ENCODE measurements around the gene SERPINA5. TPM values are rescaled to one million over a fixed set of nuclear protein-coding genes. Genes with fewer than 3 reads are reported as not detected.

Gene SERPINA5
- total and polyA plus RNA-seq, 10 donors, result 11.5 to 216 (median 135) TPM

- H3K36me3 ChIP-seq, result no peaks in the 10 kb centered on the region
- peaks cover 0 to 6% (median 0%) of the 10 kb centered on the region in 8 donors for H3K9me3 ChIP-seq
- no peak for TF ChIP-seq POLR2A (IDR thresholded peaks at IDR 0.05)
- no peak for TF ChIP-seq POLR2AphosphoS5 (IDR thresholded peaks at IDR 0.05)
- no peak for TF ChIP-seq CTCF (IDR thresholded peaks at IDR 0.05 in 8 of 11, conservative IDR thresholded peaks at IDR 0.05 in 3 of 11)
- H3K27me3 ChIP-seq (replicated peaks in 1 of 7), result peaks cover 0 to 20% (median 0%) of the 10 kb centered on the region in 7 donors
- WGBS, 5 donors, result 72 to 85% (median 81%) methylated on average over 5 of the region's 5 CpGs
- DNase-seq, result no peak
- H3K27ac ChIP-seq, result no peak overlapping the region
- H3K4me3 ChIP-seq, result no peak overlapping the region
- no peaks in the 10 kb centered on the region for H3K4me1 ChIP-seq
- intact Hi-C loops (cut with DNase I; ENCODE audit: low total_unique reads), result no loop called here
Observed at GRCh38 chr14:94562022-94562421, 19.2 kb upstream of the SERPINA5 start.

GRCh38 chr14:94562941-94563883 lies 18.0 kb upstream of the SERPINA5 start:
- Histone ChIP-seq H3K9me3 (no peaks in the 10 kb centered on the region), H3K27ac (no peak overlapping the region), H3K4me1 (no peaks in the 10 kb centered on the region), H3K27me3 (replicated peaks in 1 of 7) (peaks cover 0 to 20% (median 0%) of the 10 kb centered on the region in 7 donors), H3K36me3 (no peaks in the 10 kb centered on the region), H3K4me3 (no peak overlapping the region)
- DNase-seq, result peak; percentile 50
- TF ChIP-seq CTCF (IDR thresholded peaks at IDR 0.05 in 8 of 11, conservative IDR thresholded peaks at IDR 0.05 in 3 of 11) (no peak), POLR2AphosphoS5 (IDR thresholded peaks at IDR 0.05) (no peak), POLR2A (IDR thresholded peaks at IDR 0.05) (no peak)
- intact Hi-C loops (cut with DNase I; ENCODE audit: low total_unique reads), result no loop called here
- 88 to 95% (median 89%) methylated on average over 16 of the region's 16 CpGs for WGBS, 5 donors

GRCh38 chr14:94564381-94564780 lies 16.8 kb upstream of the SERPINA5 start:
- Histone ChIP-seq H3K27ac (no peak overlapping the region), H3K27me3 (replicated peaks in 1 of 7) (peaks cover 0 to 20% (median 0%) of the 10 kb centered on the region in 7 donors), H3K4me1 (no peaks in the 10 kb centered on the region), H3K36me3 (no peaks in the 10 kb centered on the region), H3K9me3 (no peaks in the 10 kb centered on the region), H3K4me3 (no peak overlapping the region)
- TF ChIP-seq CTCF (IDR thresholded peaks at IDR 0.05 in 8 of 11, conservative IDR thresholded peaks at IDR 0.05 in 3 of 11), result no peak
- TF ChIP-seq POLR2A (IDR thresholded peaks at IDR 0.05), result no peak
- no peak for TF ChIP-seq POLR2AphosphoS5 (IDR thresholded peaks at IDR 0.05)
- DNase-seq, result no peak
- intact Hi-C loops (cut with DNase I; ENCODE audit: low total_unique reads), result no loop called here

- Histone ChIP-seq H3K27ac (no peak overlapping the region), H3K9me3 (no peaks in the 10 kb centered on the region), H3K4me3 (no peak overlapping the region), H3K27me3 (replicated peaks in 1 of 7) (no peaks in the 10 kb centered on the region), H3K36me3 (no peaks in the 10 kb centered on the region), H3K4me1 (peaks cover 0 to 28% (median 2%) of the 10 kb centered on the region in 6 donors)
- TF ChIP-seq POLR2AphosphoS5 (IDR thresholded peaks at IDR 0.05) (no peak), POLR2A (IDR thresholded peaks at IDR 0.05) (no peak), CTCF (IDR thresholded peaks at IDR 0.05 in 8 of 11, conservative IDR thresholded peaks at IDR 0.05 in 3 of 11) (no peak)
- no peak for DNase-seq
- WGBS, 5 donors, result 79 to 92% (median 86%) methylated on average over 9 of the region's 9 CpGs
- intact Hi-C loops (cut with DNase I; ENCODE audit: low total_unique reads), result no loop called here
Observed at GRCh38 chr14:94568186-94568585, 13.0 kb upstream of the SERPINA5 start.
